Calu3 (cell line): ENCODE measurements around the gene GLCE. TPM values are rescaled to one million over a fixed set of nuclear protein-coding genes. Genes with fewer than 3 reads are reported as not detected.

ENCODE experiments used
- BruUV-seq: library from RNA; stranded (reverse); fragments of 400-500 nt; replicated peaks from 2 replicates; lab custom pipeline; 2021; lab: Mats Ljungman, UMichigan
- CTCF ChIA-PET: fragments of 300-600 bp; sonication (Branson Sonifier 250); formaldehyde crosslinking; loops from one replicate; lab custom pipeline; 2022; ENCODE audit warnings: antibody characterized with exemption; lab: Charles Lee
- DNase-seq: peaks from one replicate; pipeline ENCODE4 v3.0.0; 2022
- H3K27ac Mint-ChIP-seq: one replicate; pipeline ENCODE4 v1.8.0; 2022; ENCODE audit warnings: mixed read lengths; ENCODE audit not compliant: unreplicated experiment
- H3K27me3 Mint-ChIP-seq: one replicate; pipeline ENCODE4 v1.8.0; 2022; ENCODE audit warnings: mixed read lengths; ENCODE audit not compliant: unreplicated experiment
- H3K36me3 Mint-ChIP-seq: one replicate; pipeline ENCODE4 v1.8.0; 2022; ENCODE audit warnings: mild to moderate bottlenecking, moderate library complexity, mixed read lengths; ENCODE audit not compliant: insufficient read depth, unreplicated experiment
- H3K4me1 Mint-ChIP-seq: one replicate; pipeline ENCODE4 v1.8.0; 2022; ENCODE audit warnings: mild to moderate bottlenecking, low read depth, mixed read lengths; ENCODE audit not compliant: unreplicated experiment
- H3K4me3 Mint-ChIP-seq: one replicate; pipeline ENCODE4 v1.8.0; 2022; ENCODE audit warnings: mild to moderate bottlenecking, low read depth, moderate library complexity, mixed read lengths; ENCODE audit not compliant: unreplicated experiment
- H3K9me3 Mint-ChIP-seq: one replicate; pipeline ENCODE4 v1.8.0; 2022; ENCODE audit warnings: low read depth, mixed read lengths; ENCODE audit not compliant: unreplicated experiment
- intact Hi-C: fragments of 100-400 bp; cut with micrococcal nuclease; formaldehyde crosslinking; loops from one replicate; pipeline ENCODE4 v1.10.0; 2022; ENCODE audit not compliant: unreplicated experiment
- total RNA-seq: library from RNA; stranded (reverse); gene quantifications from 2 replicates; pipeline ENCODE4 v1.2.3, GENCODE V29; 2022
- TF ChIP-seq, protein P1 (sequence below): fragments of 200-600 bp; IDR thresholded peaks from one replicate; pipeline ENCODE4 v1.8.0; 2022; ENCODE audit warnings: antibody characterized with exemption; ENCODE audit not compliant: unreplicated experiment

Gene GLCE
- total RNA-seq, 1 experiment from 2014 or later = 22.4 TPM

DNA sequence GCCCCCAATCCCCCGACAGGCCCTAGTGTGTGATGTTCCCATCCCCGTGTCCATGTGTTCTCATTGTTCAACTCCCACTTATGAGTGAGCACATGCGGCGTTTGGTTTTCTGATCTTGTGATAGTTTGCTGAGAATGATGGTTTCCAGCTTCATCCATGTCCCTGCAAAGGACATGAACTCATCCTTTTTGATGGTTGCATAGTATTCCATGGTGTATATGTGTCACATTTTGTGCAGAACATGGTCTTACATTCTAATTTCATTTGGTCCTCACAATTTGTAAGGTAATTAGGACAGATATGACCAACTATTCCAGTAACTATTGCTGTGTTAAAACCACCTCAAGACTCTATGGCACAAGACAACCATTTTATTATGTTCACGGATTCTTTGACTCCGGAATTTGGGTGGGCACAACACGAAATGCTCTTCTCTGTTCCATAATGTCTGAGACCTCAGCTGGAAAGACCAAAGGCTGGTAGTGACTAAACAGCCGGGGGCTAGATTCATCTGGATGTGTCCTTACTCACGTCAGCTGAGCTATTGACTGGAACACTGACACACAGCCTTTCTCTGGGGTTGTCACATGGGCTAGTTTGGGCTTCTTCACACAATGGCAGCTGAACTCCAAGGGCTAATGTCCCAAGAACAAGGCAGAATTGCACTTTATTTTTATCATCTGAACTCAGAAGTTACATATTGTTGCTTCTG is 13.6 kb upstream of the GLCE start:
- DNase-seq = no peak
- Mint-ChIP-seq H3K9me3 (peaks cover 3% of the 10 kb centered on the region), H3K4me3 (no peak overlapping the region), H3K4me1 (peaks cover 19% of the 10 kb centered on the region), H3K27me3 (peaks cover 76% of the 10 kb centered on the region), H3K36me3 (no peaks in the 10 kb centered on the region), H3K27ac (no peak overlapping the region)
- CTCF ChIA-PET = interaction anchor here (0.6 to 1.3 kb wide), 2 partner anchors 13 to 876 kb away, joined by 3 read pairs; no protein-coding TSS in a partner anchor
- TF ChIP-seq, protein P1, sequence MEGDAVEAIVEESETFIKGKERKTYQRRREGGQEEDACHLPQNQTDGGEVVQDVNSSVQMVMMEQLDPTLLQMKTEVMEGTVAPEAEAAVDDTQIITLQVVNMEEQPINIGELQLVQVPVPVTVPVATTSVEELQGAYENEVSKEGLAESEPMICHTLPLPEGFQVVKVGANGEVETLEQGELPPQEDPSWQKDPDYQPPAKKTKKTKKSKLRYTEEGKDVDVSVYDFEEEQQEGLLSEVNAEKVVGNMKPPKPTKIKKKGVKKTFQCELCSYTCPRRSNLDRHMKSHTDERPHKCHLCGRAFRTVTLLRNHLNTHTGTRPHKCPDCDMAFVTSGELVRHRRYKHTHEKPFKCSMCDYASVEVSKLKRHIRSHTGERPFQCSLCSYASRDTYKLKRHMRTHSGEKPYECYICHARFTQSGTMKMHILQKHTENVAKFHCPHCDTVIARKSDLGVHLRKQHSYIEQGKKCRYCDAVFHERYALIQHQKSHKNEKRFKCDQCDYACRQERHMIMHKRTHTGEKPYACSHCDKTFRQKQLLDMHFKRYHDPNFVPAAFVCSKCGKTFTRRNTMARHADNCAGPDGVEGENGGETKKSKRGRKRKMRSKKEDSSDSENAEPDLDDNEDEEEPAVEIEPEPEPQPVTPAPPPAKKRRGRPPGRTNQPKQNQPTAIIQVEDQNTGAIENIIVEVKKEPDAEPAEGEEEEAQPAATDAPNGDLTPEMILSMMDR = no peak
- BruUV-seq = no TSS peak
- intact Hi-C loops = no loop called here

DNA sequence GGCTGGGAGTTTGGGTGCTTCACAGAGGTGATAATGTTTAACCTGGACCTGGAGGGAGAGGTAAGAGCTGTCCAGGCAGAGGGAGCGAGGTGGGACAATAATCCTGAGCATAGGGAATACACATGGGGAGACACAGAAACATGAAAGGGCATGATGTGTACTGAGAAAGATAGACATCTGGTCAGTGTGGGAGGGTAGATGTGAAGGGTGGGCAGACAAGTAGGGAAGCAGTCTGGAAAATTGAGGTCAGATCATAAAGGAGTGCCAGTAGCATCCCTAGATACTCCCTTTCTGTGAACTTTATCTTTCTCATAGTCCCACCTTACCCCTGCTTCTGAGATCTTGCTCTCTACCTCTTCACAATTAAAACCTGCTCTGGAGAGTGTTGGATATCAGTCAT is 12.0 kb upstream of the GLCE start:
- Mint-ChIP-seq H3K4me1 (peaks cover 12% of the 10 kb centered on the region), H3K36me3 (no peaks in the 10 kb centered on the region), H3K9me3 (peaks cover 3% of the 10 kb centered on the region), H3K4me3 (no peak overlapping the region), H3K27me3 (peaks cover 73% of the 10 kb centered on the region), H3K27ac (no peak overlapping the region)
- BruUV-seq = no TSS peak
- TF ChIP-seq, protein P1 = no peak
- CTCF ChIA-PET = no interaction called here
- DNase-seq = no peak
- intact Hi-C loops = no loop called here

- Mint-ChIP-seq H3K4me1 (peaks cover 16% of the 10 kb centered on the region), H3K9me3 (peaks cover 3% of the 10 kb centered on the region), H3K36me3 (no peaks in the 10 kb centered on the region), H3K4me3 (no peak overlapping the region), H3K27me3 (peaks cover 66% of the 10 kb centered on the region), H3K27ac (no peak overlapping the region)
- CTCF ChIA-PET = interaction anchor here (0.7 kb wide), 1 partner anchor 13 kb away, joined by 4 read pairs; no protein-coding TSS in a partner anchor
- intact Hi-C loops = no loop called here
- no peak for DNase-seq
- TF ChIP-seq, protein P1 = no peak
- no TSS peak for BruUV-seq
Measured at GRCh38 chr15:69149163-69149562, 11.3 kb upstream of the GLCE start.

DNA sequence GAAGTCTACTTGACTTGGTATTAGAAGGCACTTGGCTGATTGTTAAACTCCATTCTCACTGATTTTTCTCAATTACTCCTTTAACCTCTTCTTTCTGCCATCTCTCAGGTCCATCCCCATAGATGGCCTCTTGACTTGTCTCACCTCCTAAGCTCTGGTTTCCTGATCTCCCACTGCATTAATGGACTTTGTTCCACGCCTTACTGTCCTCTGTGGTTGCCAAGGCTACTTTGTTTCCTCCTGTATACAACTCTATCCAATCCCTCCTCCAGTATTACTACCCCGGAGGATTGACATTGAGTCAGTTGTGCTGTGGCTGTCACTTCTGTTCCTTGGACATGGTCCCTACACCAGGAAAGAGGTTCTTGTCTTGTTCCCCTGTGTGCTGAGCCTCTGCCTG is 10.6 kb upstream of the GLCE start:
- TF ChIP-seq, protein P1 = no peak
- intact Hi-C loops = no loop called here
- no peak for DNase-seq
- peaks cover 62% of the 10 kb centered on the region for H3K27me3 Mint-ChIP-seq
- no peaks in the 10 kb centered on the region for H3K36me3 Mint-ChIP-seq
- H3K27ac Mint-ChIP-seq = no peak overlapping the region
- H3K4me1 Mint-ChIP-seq = peaks cover 23% of the 10 kb centered on the region
- BruUV-seq = no TSS peak
- H3K4me3 Mint-ChIP-seq = no peak overlapping the region
- H3K9me3 Mint-ChIP-seq = peaks cover 3% of the 10 kb centered on the region
- CTCF ChIA-PET = interaction anchor here (0.7 kb wide), 1 partner anchor 12 kb away, joined by 4 read pairs; no protein-coding TSS in a partner anchor
